ENCODE results near the gene ATP2C1.
"Not testable (repeated sequence)": the region's sequence is repeated elsewhere in the genome, so short reads cannot be mapped to it uniquely, and the experiment has no call there.

The ATP2C1 gene

GRCh38 chr3:130948001-130948773 is 54.3 kb downstream of the ATP2C1 start:
- DNase-seq, result no peak

- no peak for DNase-seq
These were observed 55.0 kb downstream of the ATP2C1 start for GRCh38 chr3:130948929-130949328.

GRCh38 chr3:130950124-130950523 is 56.2 kb downstream of the ATP2C1 start:
- no peak for DNase-seq

- DNase-seq, result no peak
These were observed 56.8 kb downstream of the ATP2C1 start for GRCh38 chr3:130950641-130951040.

- DNase-seq, result no peak
These were observed 61.6 kb downstream of the ATP2C1 start for GRCh38 chr3:130955481-130955880.

- DNase-seq, result no peak
These were observed 62.4 kb downstream of the ATP2C1 start for GRCh38 chr3:130956281-130956680.

- no peak for DNase-seq
These were observed 62.8 kb downstream of the ATP2C1 start for GRCh38 chr3:130956721-130957120.

- no peak for DNase-seq
These were observed 66.4 kb downstream of the ATP2C1 start for GRCh38 chr3:130960139-130960795.

- DNase-seq, result no peak
These were observed 67.6 kb downstream of the ATP2C1 start for GRCh38 chr3:130961458-130961857.

GRCh38 chr3:130963444-130963843 is 69.6 kb downstream of the ATP2C1 start:
- DNase-seq, result no peak

- DNase-seq, result peak; percentile 7
These were observed 70.0 kb downstream of the ATP2C1 start for GRCh38 chr3:130963878-130964277.

- DNase-seq, result no peak
These were observed 73.4 kb downstream of the ATP2C1 start for GRCh38 chr3:130967281-130967680.

GRCh38 chr3:130968221-130968620 is 74.3 kb downstream of the ATP2C1 start:
- DNase-seq, result no peak

- no peak for DNase-seq
These were observed 75.7 kb downstream of the ATP2C1 start for GRCh38 chr3:130969621-130970020.

GRCh38 chr3:130971208-130971607 is 77.3 kb downstream of the ATP2C1 start:
- no peak for DNase-seq

- not testable (repeated sequence) for DNase-seq
These were observed 78.7 kb downstream of the ATP2C1 start for GRCh38 chr3:130972592-130972991.

- no peak for DNase-seq
These were observed 79.5 kb downstream of the ATP2C1 start for GRCh38 chr3:130973406-130973805.

GRCh38 chr3:130974201-130974600 is 80.3 kb downstream of the ATP2C1 start:
- DNase-seq, result no peak

GRCh38 chr3:130975251-130975650 is 81.4 kb downstream of the ATP2C1 start:
- no peak for DNase-seq

- no peak for DNase-seq
These were observed 82.8 kb downstream of the ATP2C1 start for GRCh38 chr3:130976706-130977105.

GRCh38 chr3:130979117-130979516 is 85.2 kb downstream of the ATP2C1 start:
- DNase-seq, result no peak

GRCh38 chr3:130981469-130981868 is 87.6 kb downstream of the ATP2C1 start:
- no peak for DNase-seq

GRCh38 chr3:130990282-130990681 is 96.4 kb downstream of the ATP2C1 start:
- no peak for DNase-seq

GRCh38 chr3:130991126-130991525 is 97.2 kb downstream of the ATP2C1 start:
- no peak for DNase-seq

GRCh38 chr3:130992344-130992743 is 98.5 kb downstream of the ATP2C1 start:
- no peak for DNase-seq

Measured in SIG-M5 (cell line).